Activated CD4-positive, CD25-positive, alpha-beta regulatory T cell (primary cell): ENCODE measurements around the gene LY86.

Source experiments
- DNase-seq, 4 experiments: peaks; one replicate each; lab custom pipeline; 2025; lab: John Stamatoyannopoulos, UW

LY86 gene

GRCh38 chr6:6682225-6682624 is 93.7 kb downstream of the LY86 start:
- no peak for DNase-seq

- no peak for DNase-seq
These were observed 95.7 kb downstream of the LY86 start for GRCh38 chr6:6683969-6684833.

- no peak for DNase-seq
These were observed 96.9 kb downstream of the LY86 start for GRCh38 chr6:6685249-6686040.

- no peak for DNase-seq
These were observed 97.7 kb downstream of the LY86 start for GRCh38 chr6:6686176-6686575.

GRCh38 chr6:6686748-6687601 is 98.5 kb downstream of the LY86 start:
- no peak for DNase-seq

- DNase-seq: no peak
These were observed 99.8 kb downstream of the LY86 start for GRCh38 chr6:6688283-6688682.

- no peak for DNase-seq
These were observed 100.4 kb downstream of the LY86 start for GRCh38 chr6:6688951-6689350.

- no peak for DNase-seq
These were observed 101.1 kb downstream of the LY86 start for GRCh38 chr6:6689400-6690143.

GRCh38 chr6:6690144-6690483 is 101.6 kb downstream of the LY86 start:
- DNase-seq: no peak

- DNase-seq: no peak
These were observed 105.9 kb downstream of the LY86 start for GRCh38 chr6:6694368-6694780.

- no peak for DNase-seq
These were observed 106.5 kb downstream of the LY86 start for GRCh38 chr6:6694825-6695624.

GRCh38 chr6:6695625-6696276 is 107.2 kb downstream of the LY86 start:
- DNase-seq: no peak

- no peak for DNase-seq
These were observed 108.5 kb downstream of the LY86 start for GRCh38 chr6:6696867-6697531.

- DNase-seq: no peak
These were observed 109.1 kb downstream of the LY86 start for GRCh38 chr6:6697620-6698019.

- DNase-seq: no peak
These were observed 111.3 kb downstream of the LY86 start for GRCh38 chr6:6699741-6700367.

GRCh38 chr6:6700407-6701270 is 112.1 kb downstream of the LY86 start:
- no peak for DNase-seq

- no peak for DNase-seq
These were observed 113.3 kb downstream of the LY86 start for GRCh38 chr6:6701864-6702263.

GRCh38 chr6:6703699-6704098 is 115.2 kb downstream of the LY86 start:
- DNase-seq: no peak
